OCI-LY1 (cell line): ENCODE data around the gene ABO.

Experiments used
- CTCF ChIP-seq: fragments of 200-600 bp; sonication (generic), shearing (Covaris generic); IDR thresholded peaks from 2 replicates; pipeline ENCODE4 v1.5.1; 2017; ENCODE audit warnings: mild to moderate bottlenecking, antibody characterized with exemption, low read length, moderate library complexity, mixed read lengths
- EZH2 ChIP-seq: fragments of 200-600 bp; sonication (generic), shearing (Covaris generic); IDR thresholded peaks from 2 replicates; pipeline ENCODE4 v1.8.0; 2017; ENCODE audit warnings: borderline replicate concordance, mixed run types, mild to moderate bottlenecking, antibody characterized with exemption, low read length, moderate library complexity, mixed read lengths

- TF ChIP-seq CTCF (no peak), EZH2 (no peak)
These were observed 32.8 kb downstream of the ABO start for GRCh38 chr9:133242241-133242640.
